A673 (cell line): ENCODE data around the gene SMPX. TPM values are rescaled to one million over a fixed set of nuclear protein-coding genes. Genes with fewer than 3 reads are reported as not detected.

Source experiments
- BruUV-seq: library from RNA; stranded (reverse); fragments of 400-500 nt; replicated peaks from 2 replicates; lab custom pipeline; 2021; lab: Mats Ljungman, UMichigan
- CTCF ChIA-PET: fragments of 300-600 bp; sonication (Branson Sonifier 250); formaldehyde crosslinking; loops from one replicate; lab custom pipeline; 2022; ENCODE audit warnings: antibody characterized with exemption; lab: Charles Lee
- POLR2A ChIA-PET: fragments of 300-600 bp; sonication (Branson Sonifier 250); formaldehyde crosslinking; loops from one replicate; lab custom pipeline; 2022; ENCODE audit warnings: antibody characterized with exemption; ENCODE audit not compliant: low non-redundant PET; lab: Charles Lee
- DNase-seq: peaks from one replicate; pipeline ENCODE4 v3.0.0-alpha.2; 2015; ENCODE audit warnings: low spot score
- H3K27ac ChIP-seq: fragments of 200-600 bp; sonication (generic); 2 replicates; pipeline ENCODE4 v1.5.1; 2016; ENCODE audit warnings: mixed run types, low read depth, mild to moderate bottlenecking, mixed read lengths, antibody characterized with exemption, low read length; ENCODE audit not compliant: poor library complexity, severe bottlenecking
- H3K27me3 ChIP-seq: fragments of 200-600 bp; sonication (generic); replicated peaks from 2 replicates; pipeline ENCODE4 v1.6.1; 2017; ENCODE audit warnings: mixed run types, low read depth, mild to moderate bottlenecking, mixed read lengths, antibody characterized with exemption, low read length; ENCODE audit not compliant: insufficient read depth, poor library complexity
- H3K36me3 ChIP-seq: fragments of 200-600 bp; sonication (generic); 2 replicates; pipeline ENCODE4 v1.6.1; 2016; ENCODE audit warnings: mixed run types, mild to moderate bottlenecking, mixed read lengths, antibody characterized with exemption, low read length; ENCODE audit not compliant: insufficient read depth, poor library complexity, severe bottlenecking
- H3K4me1 ChIP-seq: fragments of 200-600 bp; sonication (generic); 2 replicates; pipeline ENCODE4 v1.6.1; 2017; ENCODE audit warnings: mixed run types, mild to moderate bottlenecking, mixed read lengths, antibody characterized with exemption, low read length; ENCODE audit not compliant: insufficient read depth, poor library complexity, severe bottlenecking
- H3K4me3 ChIP-seq: fragments of 200-600 bp; sonication (generic); 2 replicates; pipeline ENCODE4 v1.5.1; 2016; ENCODE audit warnings: low read depth, mixed run types, mild to moderate bottlenecking, mixed read lengths, low read length; ENCODE audit not compliant: poor library complexity, severe bottlenecking
- H3K9me3 ChIP-seq: fragments of 200-600 bp; sonication (generic); 2 replicates; pipeline ENCODE4 v1.6.1; 2016; ENCODE audit warnings: mixed run types, low read depth, mild to moderate bottlenecking, mixed read lengths, antibody characterized with exemption, low read length; ENCODE audit not compliant: poor library complexity, severe bottlenecking
- EZH2 ChIP-seq: fragments of 200-600 bp; sonication (generic); IDR thresholded peaks from 2 replicates; pipeline ENCODE4 v1.6.1; 2017; ENCODE audit warnings: borderline replicate concordance, low read depth, mild to moderate bottlenecking, mixed read lengths, antibody characterized with exemption, low read length; ENCODE audit not compliant: poor library complexity, severe bottlenecking
- intact Hi-C: fragments of 100-400 bp; cut with micrococcal nuclease; formaldehyde crosslinking; loops from one replicate; pipeline ENCODE4 v1.10.0; 2022; ENCODE audit not compliant: unreplicated experiment
- total RNA-seq: library from RNA; stranded (reverse); gene quantifications from 2 replicates; pipeline ENCODE4 v1.2.3, GENCODE V29; 2021
- TF ChIP-seq, protein P1 (sequence below): fragments of 300-800, 200-600 bp; sonication (generic); conservative IDR thresholded peaks from 2 replicates; pipeline ENCODE4 v1.5.1; 2017; ENCODE audit warnings: low read depth, mild to moderate bottlenecking, antibody characterized with exemption, low read length, moderate library complexity, mixed read lengths

The SMPX gene
- total RNA-seq, 1 experiment from 2014 or later: not detected

DNA sequence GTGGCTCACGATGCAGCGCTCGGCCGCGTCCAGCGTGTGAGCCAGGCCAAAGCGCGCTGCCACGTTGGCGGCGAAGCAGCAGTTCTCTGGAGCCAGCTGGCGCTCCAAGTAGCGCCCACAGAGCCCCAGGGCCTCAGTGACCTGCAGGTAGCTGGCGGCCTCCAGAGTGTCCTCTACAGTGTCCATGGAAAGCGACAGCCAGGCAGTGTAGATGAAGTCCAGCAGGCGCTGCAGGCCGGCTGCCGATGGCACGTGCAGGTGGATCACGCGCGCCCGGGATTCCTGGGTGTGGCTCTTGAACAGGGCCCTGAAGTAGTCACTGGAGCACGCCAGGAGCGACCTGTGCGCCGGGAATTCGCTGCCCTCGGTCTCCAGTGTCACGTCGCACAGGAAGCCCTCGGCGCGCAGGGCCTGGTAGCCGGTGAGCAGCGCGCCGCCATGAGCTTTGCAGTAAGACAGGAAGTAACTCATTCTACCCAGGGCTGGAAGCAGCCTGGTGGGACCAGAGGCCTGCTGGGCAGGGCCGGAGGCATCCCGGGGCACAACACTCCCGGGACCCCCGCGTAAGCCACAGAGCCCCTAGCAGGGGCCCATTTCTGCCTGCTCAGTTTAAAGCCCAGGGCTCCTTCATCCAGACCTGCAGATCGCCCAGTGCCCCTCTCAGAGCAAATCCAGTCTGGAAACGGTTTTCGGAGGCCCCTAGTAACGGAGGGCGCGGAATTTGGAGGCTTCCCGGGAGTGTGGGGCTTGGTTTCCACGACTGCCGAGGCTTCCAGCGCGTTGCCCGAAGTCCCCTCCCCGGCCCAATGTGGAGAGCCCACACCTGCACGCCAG lies 100.4 kb downstream of the SMPX start:
- Histone ChIP-seq H3K4me3 (no peak overlapping the region), H3K27ac (no peak overlapping the region), H3K4me1 (no peaks in the 10 kb centered on the region), H3K27me3 (no peaks in the 10 kb centered on the region), H3K9me3 (no peaks in the 10 kb centered on the region), H3K36me3 (no peaks in the 10 kb centered on the region)
- no TSS peak for BruUV-seq
- intact Hi-C loops: no loop called here
- ChIA-PET CTCF (no interaction called here), POLR2A (no interaction called here)
- DNase-seq: no peak
- no peak for TF ChIP-seq EZH2
- TF ChIP-seq, protein P1, sequence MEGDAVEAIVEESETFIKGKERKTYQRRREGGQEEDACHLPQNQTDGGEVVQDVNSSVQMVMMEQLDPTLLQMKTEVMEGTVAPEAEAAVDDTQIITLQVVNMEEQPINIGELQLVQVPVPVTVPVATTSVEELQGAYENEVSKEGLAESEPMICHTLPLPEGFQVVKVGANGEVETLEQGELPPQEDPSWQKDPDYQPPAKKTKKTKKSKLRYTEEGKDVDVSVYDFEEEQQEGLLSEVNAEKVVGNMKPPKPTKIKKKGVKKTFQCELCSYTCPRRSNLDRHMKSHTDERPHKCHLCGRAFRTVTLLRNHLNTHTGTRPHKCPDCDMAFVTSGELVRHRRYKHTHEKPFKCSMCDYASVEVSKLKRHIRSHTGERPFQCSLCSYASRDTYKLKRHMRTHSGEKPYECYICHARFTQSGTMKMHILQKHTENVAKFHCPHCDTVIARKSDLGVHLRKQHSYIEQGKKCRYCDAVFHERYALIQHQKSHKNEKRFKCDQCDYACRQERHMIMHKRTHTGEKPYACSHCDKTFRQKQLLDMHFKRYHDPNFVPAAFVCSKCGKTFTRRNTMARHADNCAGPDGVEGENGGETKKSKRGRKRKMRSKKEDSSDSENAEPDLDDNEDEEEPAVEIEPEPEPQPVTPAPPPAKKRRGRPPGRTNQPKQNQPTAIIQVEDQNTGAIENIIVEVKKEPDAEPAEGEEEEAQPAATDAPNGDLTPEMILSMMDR: no peak

DNA sequence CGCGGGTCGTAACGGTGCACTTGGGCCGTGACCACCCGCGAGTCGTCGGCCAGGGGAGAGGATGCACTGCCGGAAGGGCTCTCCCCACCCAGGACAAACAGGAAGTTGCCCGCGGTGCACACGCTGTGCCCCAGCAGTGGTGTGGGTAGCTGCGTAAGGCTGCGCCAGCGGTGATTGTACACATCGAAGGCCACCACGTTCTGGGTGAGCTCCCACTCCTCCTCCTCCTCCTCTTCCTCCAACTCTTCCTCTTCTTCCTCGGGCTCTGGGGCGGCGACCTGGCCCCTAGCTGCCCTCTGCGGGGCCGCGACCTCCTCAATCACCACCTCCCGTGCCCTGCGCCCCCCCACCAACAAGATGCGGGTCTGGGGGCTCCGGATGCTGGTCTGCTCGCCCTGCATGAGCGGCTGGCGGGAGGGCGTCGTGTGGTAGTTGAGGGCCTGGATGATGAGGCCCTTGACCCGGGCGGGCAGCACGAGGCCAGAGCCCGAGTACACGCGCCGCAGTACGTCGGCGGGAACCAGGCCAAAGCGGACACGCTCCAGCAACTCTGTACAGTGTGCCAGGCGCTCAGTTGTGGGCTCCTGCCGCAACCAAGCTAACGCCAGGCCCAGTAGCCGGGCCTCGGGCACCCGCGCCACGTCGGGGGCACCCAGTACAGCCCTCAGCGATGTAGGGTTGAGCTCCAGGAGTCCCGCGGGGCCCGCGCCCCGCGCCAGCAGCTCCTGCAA lies 101.2 kb downstream of the SMPX start:
- TF ChIP-seq, protein P1: no peak
- TF ChIP-seq EZH2: no peak
- no peak for DNase-seq
- H3K27ac ChIP-seq: no peak overlapping the region
- H3K36me3 ChIP-seq: no peaks in the 10 kb centered on the region
- no peaks in the 10 kb centered on the region for H3K9me3 ChIP-seq
- ChIA-PET POLR2A (no interaction called here), CTCF (interaction anchor here (0.6 kb wide), 1 partner anchor 15 kb away, joined by 3 read pairs; no protein-coding TSS in a partner anchor)
- no TSS peak for BruUV-seq
- H3K4me3 ChIP-seq: no peak overlapping the region
- H3K4me1 ChIP-seq: no peaks in the 10 kb centered on the region
- no peaks in the 10 kb centered on the region for H3K27me3 ChIP-seq
- intact Hi-C loops: no loop called here

Other genes starting within 250 kb of the SMPX start
- not detected in 2 replicates for gene KLHL34, start 99.8 kb downstream of the SMPX start, total RNA-seq
- gene MBTPS2, start 81.5 kb upstream of the SMPX start, total RNA-seq: 23.2 and 23.9 TPM in 2 replicates
- 2.3 and 2.7 TPM in 2 replicates for gene YY2, start 97.9 kb upstream of the SMPX start, total RNA-seq
- gene SMS, start 182.6 kb upstream of the SMPX start, total RNA-seq: 108 and 110 TPM in 2 replicates